GM18498 (cell line): ENCODE results near the gene ANKRD6.
A peak's percentile ranks its signal among the peaks of the same experiment; 100 is the strongest.
"Not testable (repeated sequence)": the region's sequence is repeated elsewhere in the genome, so short reads cannot be mapped to it uniquely, and the experiment has no call there.

ENCODE experiments used
- ATAC-seq: cut with Tn5 transposase; IDR thresholded peaks from one replicate; pipeline ENCODE4 v1.9.1; 2021; ENCODE audit warnings: mild to moderate bottlenecking, moderate library complexity; ENCODE audit not compliant: unreplicated experiment

Gene ANKRD6

DNA sequence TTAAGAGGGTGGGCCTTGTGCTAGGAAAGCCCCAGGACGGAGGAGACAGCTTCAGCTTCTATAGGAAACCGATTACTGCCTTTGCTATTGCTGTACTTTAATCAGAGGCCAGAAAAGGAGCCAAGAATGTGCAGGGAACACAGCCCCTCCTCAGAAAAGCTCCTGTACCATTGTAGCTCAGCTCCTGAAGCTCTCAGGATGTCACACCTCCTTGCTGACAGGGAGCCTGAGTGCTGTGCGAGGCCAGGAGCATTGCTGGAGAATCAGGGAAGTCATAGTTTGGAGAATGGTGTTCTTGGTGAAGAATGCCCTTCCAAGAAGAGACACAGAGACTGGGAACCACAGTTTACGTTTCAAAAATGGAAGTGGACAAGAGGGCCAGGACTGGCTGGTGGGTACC lies 158.8 kb downstream of the ANKRD6 start:
- no peak for ATAC-seq

DNA sequence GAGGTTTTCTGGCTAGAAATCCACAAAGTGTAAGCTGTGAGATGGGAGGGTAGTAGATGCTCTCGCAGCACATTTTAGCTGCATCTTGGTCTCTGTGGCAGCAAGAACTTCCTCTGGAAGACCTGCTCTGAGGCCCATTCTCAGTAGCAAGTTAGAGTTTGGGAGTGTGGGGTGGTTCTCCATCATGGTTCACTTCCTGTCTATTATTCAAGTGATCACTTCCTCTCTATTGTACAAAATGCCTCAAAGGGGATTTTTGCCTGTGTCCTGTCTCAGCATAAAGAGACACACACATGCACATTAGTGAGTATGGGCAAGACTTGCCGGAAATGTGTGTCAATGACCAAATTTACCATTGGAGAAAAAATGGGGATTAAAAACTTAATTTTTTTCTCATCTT lies 163.1 kb downstream of the ANKRD6 start:
- ATAC-seq, result peak; percentile 84

DNA sequence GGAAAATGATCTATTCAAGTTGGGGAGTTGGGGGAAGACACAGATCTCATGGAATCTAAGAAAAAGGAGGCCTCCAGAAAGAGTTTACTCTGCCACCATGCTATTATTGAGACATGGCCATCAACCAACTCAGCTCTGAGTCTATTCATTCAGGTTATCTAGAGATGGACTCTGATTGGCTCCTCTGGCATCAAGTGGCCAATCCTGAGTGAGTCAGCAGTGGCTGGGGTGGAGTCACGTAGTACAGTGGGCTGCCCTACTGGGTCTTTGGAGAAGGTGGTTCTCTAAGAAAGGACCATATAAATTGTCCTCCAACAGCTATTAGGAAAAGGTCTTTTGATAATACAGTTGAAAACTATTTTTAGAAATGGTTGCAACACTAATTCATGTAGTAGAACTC lies 163.5 kb downstream of the ANKRD6 start:
- ATAC-seq, result no peak

DNA sequence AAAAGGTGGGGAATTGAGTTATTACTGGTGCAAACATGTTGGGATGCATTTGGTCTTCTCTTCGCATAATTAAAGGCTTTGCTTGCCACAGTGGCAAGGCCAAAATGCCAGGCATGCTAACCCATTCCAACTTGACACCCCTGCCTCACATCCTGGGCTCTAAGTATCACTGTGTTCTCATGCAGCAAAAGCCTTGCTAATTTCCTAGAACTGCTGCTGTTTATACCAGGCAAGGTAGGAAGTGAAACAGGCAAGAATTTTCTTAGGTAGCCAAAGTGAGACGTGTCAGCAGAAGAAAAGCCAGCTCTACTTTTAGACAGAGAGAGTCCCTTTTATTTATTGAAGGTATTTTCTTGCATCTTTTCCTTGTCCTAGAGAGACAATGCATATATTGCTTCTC lies 164.4 kb downstream of the ANKRD6 start:
- no peak for ATAC-seq

DNA sequence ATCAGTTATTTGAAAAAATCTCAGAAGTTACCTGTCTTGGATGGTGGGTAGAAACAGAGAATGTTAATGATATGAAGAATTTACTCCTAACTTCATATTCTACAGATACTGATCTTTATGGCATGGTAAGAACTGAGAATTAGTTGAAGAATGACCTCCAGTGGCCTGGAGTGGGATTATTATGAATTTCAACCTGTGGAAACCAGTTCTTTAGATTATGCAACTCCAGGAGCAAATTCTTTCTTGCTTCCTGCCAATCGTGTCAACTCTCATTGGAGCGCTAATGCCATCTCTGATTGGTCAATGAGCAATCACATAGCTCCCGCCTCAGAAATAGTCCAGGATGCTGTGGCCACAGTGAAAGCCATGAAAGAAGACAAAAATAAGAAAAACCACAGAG lies 165.0 kb downstream of the ANKRD6 start:
- ATAC-seq, result no peak

DNA sequence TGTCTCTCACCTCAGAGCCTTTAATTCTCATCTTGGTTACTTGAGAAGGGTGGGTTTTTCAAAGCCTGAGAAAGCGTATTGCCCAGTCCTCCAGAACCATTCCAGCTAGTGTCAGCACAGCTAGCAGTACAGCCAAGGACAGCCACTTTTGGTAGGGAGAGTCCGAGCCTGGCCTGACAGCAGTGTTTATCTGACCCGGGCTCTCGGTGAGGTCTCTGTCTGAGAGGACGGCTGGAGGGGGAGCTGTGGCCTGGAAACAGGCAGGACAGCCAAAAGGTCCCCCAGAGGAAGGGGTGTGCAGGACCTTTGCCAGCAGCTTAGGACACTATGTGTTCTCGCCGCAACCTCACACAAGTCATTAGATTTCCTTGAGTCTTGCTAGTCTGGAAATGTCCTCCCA lies 166.8 kb downstream of the ANKRD6 start:
- no peak for ATAC-seq

DNA sequence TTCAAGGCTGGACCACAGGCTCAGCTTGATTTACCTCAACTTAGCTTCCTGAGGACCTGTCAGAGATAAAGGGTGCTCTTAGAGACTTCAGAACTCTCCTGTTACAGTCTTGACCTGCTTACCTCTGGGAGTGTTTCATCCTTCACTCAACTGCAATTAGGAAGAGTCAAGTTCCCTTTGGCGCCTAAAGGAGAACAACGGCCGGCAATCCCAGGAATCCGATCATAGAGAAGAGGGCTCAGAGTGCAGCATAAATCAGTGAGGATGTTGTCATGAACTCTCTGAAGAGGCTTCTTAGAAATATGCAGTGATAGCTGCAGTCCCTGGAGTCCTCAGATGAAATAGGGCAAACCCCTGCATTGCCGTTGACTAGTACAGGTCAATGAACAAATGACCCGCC lies 169.2 kb downstream of the ANKRD6 start:
- no peak for ATAC-seq

DNA sequence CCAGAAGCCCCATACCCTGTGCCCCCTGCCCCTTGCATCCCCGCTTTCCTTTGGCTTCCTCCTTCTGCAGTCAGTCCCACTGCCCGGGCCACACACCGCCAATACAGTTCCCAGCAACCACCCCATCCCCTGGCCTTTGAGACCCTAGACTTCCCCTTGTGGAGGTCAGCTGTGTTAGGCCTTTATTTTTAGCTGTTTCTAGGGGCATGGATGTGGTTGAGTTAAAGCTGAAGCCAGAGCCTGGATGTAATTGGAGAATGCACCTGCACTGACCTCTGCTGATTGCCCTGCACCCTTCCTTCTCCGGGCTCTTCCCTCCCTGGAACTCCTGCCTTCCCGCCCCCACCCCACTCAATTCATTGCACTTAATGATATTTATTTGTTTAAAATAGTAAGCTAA lies 171.7 kb downstream of the ANKRD6 start:
- no peak for ATAC-seq

DNA sequence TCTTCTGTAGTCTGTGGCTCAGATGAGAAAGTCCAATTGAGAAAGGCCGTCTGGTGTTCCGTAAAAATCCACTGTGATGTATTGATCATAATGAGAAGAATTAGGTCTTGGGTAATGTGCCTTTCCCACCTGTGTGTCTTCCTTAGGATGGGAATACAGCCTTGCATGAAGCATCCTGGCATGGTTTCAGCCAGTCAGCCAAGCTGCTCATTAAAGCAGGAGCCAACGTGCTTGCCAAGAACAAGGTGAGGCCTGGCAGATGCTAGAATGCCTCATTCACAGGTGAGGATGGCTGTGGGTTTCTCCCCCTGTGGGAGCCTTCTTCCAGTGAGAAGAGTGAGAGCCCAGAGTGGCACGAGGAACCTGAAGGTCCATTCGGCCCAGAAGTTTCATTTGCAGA lies 172.9 kb downstream of the ANKRD6 start:
- ATAC-seq, result no peak

DNA sequence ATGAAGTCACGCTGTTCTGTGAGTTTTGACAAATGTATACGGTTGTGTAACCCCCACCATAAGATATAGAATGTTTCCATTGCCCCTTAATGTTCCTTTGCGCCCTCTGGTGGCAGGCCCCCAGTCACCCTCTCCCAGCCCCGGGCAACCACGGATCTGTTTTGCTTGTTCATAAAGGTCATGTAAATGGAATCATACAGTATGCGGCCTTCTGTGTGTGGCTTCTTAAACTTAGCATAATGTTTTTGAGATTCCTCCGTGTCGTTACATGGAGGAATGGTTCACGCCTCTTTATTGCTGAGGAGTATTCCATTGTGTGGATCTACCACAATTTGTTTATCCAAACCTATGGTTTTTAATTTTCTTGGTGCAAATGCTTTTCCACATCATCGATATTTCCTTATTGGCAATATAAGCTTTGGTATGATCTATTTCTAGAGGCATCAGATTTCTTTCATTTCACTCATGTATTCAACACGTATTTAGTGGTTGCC lies 177.2 kb downstream of the ANKRD6 start:
- no peak for ATAC-seq

DNA sequence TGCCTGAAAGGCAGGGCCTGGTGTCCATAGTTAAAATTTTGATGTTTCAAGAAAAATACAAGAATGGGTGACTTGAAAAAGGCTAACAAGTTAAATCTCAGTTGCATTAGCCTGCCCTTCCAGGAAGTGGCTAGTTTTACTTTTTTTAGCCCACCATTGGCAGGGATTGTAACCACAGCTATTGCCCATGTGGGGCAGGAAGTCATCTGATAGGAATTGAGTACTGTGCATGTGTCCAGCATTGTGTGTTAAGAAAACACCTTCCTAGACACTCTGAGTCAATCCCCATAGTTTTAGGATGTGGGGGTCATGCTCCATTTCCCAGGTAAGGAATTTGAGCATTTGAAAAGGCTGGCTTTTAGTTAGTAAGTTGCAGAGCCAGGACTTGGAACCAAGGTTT lies 178.7 kb downstream of the ANKRD6 start:
- ATAC-seq, result no peak

DNA sequence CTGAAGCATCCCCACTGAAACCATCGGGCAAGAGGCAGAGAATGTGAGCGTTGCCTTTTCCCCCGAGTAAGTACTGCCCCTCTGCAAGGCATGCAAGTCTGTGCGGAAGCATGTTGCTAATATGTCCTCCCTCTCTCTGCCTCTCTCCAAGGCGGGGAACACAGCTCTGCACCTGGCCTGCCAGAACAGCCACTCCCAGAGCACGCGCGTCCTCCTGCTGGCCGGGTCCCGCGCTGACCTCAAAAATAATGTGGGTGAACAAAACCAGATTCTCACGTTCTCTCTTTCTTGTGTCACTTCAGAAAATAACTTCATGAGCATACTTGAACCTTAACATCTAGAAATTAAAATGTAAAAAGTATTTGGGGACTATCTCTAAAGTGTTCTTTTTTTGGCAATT lies 179.2 kb downstream of the ANKRD6 start:
- no peak for ATAC-seq

DNA sequence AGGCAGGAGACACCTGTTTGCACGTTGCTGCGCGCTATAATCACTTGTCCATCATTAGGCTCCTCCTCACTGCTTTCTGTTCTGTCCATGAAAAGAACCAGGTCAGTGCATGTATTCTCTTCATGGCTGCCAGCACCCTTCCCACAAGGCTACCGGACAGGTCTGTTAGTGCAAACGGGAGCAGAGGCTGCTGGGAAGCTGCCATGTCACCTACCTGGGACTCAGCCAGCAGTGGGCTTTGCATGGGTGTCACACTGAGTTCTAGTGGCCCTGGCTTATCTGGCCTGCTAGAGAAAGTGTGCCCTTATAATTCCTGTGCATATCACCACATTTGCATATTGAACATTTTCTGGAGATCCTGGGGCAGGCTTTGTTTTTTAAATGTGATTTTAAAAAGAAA lies 180.8 kb downstream of the ANKRD6 start:
- ATAC-seq, result no peak

DNA sequence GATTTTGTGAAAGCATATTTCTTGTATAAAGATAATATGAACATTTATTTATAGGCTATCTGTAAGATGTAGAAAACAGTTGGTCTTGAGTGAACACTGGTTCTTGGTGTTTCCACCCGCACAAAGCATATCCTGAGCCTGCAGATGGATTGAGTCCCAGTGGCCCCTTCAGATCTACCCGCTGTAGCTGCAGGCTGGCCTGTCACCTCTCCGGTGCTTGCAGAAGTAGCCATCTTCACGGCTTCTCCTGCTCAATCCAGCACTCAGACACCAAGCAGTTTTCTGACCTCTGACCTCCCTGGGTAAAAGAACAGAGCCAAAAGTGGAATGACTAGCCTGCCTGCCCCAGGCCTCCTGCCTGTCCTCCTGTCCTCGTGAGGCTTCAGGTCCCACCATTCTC lies 182.9 kb downstream of the ANKRD6 start:
- no peak for ATAC-seq

DNA sequence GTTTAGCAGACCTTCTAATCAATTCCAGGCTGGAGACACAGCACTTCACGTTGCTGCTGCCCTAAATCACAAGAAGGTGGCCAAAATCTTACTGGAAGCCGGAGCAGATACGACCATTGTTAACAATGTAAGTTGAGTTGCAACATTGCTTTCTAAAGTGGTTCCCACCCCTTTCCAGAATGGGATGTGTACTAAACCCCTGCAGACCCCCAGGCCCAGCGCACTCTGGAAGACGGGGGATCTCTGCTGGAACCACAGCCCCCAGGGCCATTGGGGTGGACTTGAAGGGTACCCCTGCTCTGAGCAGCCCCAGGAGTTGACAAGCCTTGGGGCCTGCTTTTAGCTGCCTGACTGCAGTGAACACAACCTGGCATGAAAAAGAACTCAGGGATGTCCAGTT lies 183.6 kb downstream of the ANKRD6 start:
- no peak for ATAC-seq

DNA sequence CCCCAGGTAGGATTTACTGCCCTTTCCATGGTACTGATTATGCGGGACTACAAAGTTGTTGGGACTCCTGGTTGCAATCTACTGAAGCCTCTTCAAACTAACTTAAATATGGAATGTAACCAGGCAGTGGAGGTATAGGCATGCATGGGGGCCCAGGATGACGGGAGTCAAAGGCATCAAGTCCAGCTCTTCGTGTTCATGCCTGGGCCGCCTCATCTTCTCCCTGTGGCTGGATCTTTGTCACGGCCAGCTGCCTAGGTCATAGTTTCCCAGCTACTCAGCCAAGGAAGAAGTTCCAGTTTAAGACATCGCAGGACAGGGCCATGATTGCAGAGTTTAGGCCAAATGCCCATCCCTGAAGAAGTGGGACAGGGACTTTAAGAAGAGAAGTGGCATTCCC lies 185.1 kb downstream of the ANKRD6 start:
- no peak for ATAC-seq

DNA sequence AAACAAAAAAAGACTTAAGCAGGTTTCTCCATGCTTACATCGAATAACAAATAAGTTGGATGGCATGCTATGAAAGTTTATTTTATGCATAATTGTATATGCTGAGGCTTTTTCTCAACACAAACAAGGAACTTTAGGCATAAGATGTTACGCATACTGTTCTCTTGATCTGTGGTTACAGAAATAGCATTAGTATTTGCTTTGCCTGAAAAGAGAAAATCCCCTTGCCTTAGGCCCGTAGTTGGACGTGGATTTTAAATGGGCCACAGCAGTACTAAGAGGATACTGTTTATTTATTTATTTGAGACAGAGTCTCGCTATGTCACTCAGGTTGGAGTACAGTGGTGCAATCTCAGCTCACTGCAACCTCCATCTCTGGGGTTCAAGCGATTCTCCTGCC lies 186.6 kb downstream of the ANKRD6 start:
- ATAC-seq, result no peak

DNA sequence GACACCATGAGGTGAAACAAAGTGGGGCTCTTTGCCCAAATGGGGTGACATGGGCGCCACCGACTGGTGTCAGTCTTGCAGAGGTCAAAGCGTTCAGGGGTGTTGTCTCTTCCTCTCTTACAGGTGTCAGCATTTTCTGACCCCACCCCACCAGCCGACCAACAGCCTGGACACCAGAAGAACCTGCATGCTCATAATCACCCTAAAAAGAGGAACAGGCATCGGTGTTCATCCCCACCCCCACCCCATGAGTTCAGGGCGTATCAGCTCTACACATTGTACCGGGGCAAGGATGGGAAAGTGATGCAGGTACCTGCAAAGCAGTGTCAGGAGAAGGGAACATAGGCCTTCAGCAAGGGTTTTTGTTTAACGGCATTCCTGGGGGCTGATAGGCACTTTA lies 190.8 kb downstream of the ANKRD6 start:
- ATAC-seq, result no peak

DNA sequence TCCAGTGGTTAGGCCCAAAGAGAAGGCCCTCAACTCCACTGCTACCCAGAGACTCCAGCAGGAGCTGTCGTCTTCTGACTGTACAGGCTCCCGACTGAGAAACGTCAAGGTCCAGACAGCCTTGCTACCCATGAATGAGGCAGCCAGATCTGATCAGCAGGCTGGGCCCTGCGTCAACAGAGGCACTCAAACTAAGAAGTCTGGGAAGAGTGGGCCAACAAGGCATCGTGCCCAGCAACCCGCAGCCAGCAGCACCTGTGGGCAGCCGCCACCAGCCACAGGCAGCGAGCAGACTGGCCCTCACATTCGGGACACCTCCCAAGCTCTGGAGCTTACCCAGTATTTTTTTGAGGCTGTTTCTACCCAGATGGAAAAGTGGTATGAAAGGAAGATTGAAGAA lies 197.5 kb downstream of the ANKRD6 start:
- no peak for ATAC-seq

DNA sequence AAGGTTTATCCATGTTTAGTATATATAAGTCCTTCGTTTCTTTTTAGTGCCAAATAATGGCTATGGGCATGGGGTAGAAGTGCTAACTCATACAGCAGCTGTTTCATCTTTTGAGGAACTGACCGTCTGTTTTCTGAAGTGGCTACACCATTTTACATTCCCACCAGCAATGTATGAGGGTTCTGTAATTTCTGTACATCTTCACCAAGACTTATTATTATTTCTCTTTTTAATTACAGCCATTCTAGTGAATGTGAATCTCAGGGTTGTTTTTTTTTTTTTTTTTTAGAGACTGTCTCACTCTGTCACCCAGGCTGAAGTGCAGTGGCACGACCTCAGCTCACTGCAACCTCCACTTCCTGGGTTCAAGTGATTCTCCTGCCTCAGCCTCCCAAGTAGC lies 203.5 kb downstream of the ANKRD6 start:
- ATAC-seq, result not testable (repeated sequence)

DNA sequence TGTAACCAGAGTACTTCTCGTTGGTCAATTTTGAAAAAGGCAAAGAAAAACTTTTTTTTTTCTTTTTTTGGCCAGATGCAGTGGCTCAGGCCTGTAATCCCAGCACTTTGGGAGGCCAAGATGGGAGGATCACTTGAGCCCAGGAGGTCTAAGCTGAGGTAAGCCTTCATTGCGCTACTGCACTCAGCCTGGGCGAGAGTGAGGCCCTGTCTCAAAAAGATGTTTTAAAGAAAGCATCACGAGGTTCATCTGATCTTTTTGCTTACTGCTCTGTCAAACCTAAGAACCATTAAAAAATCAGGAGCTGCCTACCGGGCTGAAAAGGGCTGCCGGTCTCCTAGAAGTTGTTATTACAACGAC lies 205.0 kb downstream of the ANKRD6 start:
- peak; percentile 15 for ATAC-seq

DNA sequence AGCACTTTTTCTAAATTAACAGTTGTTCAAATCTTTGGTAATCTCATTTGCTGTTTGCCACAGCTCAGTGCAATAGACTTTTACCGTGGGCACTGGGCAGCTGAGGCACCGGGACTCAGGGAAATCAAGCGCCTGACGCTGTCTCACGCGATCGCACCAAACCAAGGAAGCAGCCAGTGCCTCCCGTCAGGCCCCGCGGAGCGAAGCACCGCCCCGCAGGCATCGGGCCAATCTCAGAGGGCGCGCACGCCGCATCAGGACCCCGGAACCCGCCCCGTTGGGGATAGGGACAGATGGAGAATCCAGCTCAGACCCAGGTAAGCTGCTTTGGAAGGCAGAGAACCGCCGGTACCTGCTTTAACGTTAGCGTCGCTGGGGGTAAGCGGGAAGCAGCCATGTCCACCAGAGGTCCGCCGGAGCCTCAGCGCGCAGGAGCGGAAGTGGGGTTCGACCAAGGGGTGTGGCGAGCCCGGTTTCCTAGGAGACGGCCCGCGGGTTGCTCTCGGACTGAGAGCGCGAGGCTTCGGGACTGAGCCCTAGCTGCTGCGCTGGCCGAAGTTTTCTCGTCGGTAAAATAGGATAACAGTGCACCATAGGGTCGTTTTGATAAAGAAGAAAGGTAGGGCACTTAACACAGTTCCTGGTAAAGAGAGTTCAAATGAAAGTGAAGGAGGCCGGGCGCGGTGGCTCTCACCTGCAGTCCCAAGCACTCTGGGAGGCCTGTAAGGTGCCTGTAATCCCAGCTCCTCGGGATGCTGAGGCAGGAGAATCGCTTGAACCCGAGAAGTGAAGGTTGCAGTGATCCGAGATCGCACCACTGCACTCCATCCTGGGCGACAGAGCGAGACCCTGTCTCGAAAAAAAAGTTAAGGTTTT lies 205.6 kb downstream of the ANKRD6 start, which contains the start of gene LYRM2:
TSS of gene LYRM2 (minus strand) at position 428 of the 876 bp plus-strand sequence. CDS start at position 397, 31 bp downstream.
- ATAC-seq, result peak; percentile 97

DNA sequence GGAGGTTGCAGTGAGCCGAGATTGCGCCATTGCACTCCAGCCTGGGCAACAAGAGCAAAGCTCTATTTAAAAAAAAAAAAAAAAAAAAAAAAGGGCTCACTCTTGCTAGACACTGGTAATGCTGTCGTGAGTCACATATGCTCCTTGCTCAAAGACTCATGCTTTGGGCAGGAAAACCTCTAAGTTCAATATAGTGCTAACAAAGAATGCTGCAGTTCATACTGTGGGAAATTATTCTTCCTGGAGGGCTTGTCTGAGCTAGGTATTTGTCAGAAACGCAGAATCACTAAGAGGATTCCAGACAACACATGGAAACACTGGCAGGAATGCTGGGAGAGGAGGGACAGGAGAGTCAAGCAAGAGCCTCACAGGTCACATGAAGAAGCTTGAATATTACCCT lies 207.9 kb downstream of the ANKRD6 start:
- no peak for ATAC-seq
